Putamen (tissue), 1 donor: ENCODE data around the gene MRPL39.

Experiments
- DNase-seq: peaks from one replicate; pipeline ENCODE4 v3.0.0-alpha.2; 2016; ENCODE audit warnings: low spot score

The MRPL39 gene

DNA sequence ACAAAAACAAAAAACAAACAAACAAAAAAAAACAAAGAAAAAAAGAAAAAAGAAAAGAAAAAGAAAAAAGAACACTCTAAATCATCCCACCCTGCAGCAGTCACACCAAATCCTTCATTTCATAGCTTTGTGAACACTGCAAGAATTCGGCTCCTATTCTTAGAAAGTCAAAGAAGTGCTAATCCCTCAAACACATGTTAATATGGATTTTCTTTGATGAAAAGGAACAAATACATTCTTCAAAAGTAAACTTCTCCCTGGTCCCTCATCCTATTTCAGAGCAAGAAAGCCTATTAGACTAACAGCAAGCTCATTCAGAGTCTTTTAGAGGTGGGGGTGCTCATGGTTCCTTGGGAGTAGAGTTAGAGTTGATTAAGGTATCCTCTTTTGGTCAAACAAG is 7.2 kb upstream of the MRPL39 start:
- DNase-seq, result no peak

DNA sequence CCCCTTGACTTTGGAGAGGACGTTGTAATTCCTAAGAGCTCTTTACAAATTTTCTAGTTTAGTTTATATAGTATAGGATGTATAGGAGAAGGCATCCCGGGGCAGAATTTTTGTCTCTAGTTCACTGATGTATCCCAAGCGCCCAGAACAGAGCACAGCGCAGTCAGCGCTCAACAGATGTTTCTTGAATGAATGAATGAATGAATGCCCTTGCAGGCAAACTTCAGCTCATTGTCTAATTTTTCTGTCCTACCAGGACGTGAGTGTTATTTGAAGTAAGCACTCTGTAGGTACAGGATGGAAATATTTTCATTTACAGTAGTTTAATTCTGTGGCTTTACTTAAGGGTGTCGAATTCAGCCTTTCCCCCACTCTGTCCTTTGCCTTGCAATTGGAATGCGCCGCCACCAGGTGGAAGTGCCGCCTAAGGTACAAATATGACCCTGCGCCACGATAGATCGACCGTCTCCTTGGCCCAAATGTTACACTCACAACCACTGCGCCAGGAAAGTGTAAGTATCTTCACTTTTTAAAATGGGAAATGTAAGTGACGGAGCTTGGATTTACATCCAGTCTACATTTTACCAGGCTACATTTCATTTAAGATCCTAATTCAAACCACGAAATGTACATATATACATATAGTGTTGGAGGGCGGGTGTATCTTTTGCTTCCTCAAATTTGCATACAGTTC is 910 bp upstream of the MRPL39 start:
- DNase-seq, result peak; percentile 84

DNA sequence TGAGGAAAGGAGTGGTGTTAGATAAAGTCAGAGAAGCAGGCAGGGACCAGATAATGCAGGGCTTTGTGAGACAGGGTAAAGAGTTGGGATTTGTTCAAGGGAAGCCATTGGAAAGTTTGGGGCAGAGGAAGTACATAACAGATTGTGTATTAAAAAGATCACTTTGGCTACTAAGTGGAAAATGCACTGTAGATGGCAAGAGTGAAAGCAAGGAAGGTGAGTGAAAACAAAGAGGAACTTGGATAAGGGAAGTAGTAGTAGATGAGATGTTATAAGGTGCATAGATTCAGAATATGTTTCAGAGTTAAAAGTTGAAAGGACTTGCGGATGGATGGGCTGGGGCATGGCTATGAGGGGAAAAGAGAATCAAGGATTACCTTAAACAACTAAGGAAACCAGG is 17.4 kb downstream of the MRPL39 start:
- no peak for DNase-seq

DNA sequence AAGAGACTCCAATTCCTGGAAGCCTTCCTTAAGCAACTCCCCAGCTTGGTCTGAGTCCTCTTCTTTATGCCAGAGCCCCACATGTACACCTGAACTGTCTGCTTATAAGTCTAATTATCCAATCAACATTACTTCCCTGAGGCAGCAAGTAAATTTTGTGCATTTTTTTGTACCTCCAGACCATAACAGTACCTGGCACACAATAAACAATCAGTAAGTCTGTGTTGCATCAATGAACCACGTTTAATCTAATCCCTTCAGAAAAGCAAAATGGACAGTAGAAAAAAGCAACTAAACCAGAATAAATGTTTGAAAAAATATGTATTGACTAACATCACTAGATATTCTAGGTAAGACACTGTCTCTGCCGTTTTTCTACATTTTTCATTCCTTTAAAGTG is 20.5 kb downstream of the MRPL39 start:
- no peak for DNase-seq

DNA sequence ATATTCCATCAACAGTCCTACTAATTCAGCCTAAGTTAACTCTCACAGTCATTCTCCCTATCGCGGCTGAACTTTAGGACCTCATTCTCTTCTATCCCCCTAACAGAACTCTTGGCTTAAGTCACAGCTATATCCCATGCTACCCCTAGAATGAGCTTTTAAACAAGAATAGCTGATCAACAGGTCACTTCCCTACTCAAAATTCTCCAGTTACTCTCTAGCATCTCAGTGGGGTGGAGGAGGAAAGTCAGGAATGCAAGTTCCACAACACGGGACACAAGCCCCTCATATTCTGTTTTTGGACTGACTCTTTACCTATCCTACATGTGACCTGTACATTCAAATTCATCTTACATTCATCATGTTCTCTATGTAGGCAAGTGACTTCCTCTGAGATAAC is 21.0 kb downstream of the MRPL39 start:
- DNase-seq, result no peak

DNA sequence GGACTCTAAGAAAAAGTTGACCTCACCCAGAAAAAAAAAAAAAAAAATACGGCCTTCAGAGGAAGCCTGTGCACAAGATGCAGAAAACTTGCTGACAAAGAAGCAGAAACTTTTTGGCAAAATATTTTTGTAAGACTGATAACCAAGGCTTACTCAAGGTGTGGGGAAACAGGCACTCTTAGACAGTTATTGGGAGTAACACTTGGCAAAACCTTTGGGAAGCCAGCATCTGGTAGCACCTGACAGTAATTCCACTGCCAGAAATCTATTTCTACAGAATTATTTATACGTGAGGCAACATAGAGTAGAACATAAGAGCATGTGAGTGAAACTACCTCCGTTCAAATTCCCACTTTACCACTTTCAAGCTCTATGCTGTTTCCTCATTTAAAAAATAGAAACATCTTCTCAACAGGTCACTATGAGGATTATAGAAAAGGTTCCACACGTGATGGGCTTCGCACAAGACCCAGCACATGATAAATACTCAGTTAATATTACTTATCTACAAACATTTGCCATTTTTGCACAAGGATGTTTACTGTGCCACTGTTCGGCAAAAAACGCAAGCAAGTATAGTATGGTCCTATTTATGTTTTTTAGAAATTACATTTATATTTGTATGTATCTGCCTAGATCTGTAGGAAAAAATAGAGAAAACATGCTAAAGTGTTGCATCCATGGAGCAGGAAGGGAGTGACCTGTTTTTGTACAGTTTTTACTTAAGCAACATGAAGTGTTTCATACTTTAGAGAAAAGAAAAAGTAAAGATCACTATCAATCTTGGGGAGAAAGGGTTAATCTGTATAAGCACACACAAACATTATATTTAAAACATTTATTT is 22.2 kb downstream of the MRPL39 start:
- no peak for DNase-seq

DNA sequence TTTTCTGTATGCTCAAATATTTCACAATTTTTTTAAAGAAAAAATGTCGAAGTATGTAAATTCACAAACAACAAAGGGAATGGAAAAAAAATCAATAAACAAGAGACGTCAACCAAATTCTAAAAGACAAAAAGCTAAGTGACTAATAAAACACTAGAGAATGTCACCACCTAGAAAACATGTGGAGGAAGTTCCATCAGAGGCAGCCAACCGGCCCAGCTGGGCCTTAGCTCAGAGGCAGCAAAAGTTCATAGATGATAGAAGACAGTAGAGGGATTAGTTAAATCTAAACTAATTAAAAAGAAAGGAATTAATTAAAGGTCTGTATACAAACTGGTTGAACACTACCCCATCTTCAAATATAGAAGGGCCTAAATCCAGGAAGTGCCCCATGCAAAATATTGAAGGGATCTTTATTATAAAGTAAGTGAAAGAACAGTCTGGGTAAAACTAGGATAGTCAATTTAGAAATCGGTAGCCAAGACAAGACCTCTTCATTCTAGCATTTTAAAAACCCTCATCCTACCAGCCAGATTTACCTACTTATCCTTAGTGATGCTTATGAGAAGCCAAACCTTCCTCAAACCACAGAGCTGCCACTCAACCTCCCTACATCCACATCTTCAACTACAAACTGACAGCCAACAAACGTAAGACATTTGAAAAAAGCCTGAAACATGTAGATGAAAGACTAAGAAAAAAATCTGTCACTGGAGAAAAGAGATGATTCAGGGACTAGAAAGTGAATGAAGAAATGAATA is 23.7 kb downstream of the MRPL39 start:
- DNase-seq, result no peak

DNA sequence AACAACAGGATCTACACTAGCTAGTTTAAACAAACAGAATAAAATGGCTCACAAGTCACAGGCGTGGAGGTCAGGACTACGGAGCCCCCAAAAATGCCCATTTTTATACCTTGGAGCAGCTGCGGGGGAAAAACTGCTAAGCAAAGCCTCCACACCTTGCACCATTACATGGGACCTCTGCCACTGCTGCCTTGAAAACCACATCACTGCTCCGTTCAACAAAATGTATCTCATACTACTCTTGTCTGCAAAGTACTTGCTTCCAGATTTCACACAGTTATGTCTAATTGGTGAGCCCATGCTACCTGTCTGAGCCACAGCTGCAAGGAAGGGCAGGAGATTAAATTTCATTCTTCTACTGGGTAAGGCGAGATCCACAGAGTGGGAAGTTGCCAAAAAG is 24.4 kb downstream of the MRPL39 start:
- DNase-seq, result no peak

DNA sequence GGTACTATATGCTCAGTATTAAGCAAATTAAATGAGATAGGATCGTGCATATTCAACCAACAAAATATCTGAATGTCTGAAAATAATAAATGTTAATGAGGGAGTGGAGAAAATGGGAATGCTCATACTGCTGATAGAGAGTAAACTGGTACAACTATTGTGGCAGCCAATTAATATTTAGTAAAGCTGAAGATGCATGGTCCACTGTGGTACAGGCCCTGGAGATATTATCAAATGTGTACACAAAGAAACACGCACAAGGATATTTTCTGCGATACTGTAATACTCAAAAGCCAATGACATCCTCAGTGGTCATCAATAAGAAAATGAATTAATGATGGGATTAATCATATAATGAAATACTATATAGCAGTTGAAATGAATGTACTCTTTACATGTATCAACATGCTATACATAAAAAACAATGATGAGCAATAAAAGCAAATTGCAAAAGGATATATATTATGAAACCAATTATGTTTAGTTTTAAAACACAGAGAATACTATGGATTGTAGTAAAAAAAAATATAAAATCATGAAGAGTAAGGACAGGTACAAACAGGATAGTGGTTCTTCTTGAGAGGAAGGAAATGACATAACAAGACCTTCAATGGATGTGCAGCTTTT is 25.0 kb downstream of the MRPL39 start:
- no peak for DNase-seq

DNA sequence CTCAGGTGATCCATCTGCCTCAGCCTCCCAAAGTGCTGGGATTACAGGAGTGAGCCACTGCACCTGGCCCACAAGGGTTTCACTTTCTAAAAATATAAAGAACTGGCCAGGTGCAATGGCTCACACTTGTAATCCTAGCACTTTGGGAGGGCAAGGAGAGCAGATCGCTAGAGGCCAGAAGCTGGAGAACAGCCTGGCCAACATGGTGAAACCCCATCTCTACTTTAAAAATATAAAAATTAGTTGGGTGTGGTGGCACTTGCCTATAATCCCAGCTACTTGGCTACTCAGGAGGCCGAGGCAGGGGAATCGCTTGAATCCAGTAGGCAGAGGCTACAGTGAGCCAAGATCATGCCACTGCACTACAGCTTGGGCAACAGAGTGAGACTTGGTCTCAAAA is 25.7 kb downstream of the MRPL39 start:
- no peak for DNase-seq

DNA sequence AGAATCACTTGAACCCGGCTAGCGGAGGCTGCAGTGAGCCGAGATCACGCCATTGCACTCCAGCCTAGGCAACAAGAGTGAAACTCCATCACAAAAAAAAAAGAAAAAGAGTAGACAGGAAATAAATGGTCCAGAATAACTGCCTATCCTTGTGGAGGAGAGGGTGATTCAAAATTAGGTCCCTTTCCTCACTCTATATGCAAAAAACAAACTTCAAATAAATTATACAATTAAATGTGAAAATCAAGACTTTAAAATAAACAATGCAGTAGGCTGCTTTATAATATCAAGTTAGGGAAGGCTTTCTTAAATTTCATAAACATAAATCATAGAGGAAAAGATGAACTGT is 26.4 kb downstream of the MRPL39 start:
- no peak for DNase-seq

DNA sequence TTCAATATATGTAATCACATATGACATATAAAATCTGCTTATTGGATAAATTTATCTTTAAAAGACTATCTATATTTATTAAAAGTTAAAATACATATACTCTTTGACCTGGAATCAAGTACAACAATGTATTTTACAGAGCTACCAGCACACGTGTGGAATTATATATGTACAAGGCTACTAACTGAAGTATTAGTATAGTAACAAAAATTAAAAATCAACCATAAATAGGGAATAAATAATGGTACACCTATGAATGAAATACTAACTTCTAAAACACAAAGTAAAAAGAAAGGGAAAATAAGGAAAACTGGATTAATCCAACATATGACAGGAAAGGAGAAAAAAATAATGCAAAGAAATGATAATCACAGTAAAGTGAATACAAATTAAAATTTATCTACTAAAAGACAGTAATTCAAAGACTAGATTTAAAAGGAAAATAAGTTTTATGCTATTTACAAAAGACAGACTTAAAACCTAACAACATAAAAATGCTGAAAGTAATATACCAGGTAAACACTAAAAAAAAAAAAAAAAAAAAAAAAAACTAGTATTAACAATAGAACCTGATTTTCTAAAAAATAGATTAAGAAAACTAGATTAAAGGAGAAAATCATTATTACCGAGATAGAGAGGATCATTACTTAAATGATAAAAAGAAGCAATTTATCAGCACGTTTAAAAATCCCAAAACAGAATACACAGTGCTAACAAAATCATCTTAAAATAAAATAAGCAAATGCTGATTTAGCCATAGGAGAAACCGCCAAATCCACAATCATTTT is 27.9 kb downstream of the MRPL39 start:
- DNase-seq, result no peak

DNA sequence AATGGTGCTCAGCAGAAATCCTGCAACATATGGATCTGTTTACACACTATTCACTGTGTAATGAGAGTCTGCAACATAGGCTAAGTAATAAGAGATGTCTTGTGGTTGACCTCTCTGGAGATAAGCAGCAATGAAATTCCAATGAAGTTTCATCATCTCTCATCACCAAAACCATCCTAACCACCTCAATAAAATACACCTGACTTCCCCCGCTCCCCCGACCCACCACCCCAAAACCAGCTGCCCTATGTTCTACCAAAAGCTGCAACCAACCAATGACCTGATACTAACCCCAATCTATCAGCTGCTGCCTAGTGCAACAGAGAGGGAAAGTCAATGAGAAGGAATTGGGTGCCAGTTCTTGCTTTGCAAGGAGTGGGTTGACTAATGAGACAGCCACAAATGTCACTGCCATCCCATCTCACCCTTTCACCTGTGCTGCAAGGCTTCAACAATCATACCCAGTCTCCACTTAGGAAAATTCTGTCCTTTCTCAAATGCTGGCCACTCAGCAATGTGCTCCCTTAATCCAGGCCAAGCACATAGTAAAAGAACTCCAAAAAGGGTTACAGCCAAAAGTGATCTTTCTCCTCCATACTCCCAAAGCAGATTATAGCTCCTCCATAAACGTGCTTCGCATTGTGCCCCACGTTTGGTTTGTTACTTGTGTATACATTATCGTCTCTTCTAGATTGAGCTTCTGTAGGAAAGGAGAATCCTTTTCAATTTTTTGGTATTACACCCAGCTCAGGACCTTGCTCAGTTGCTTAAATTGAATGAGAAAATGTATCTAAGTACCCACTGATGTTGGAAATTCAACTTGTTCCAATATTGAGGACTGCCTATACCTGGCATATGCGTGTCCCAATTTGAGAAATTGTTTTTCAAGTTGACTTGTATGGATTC is 29.0 kb downstream of the MRPL39 start:
- no peak for DNase-seq

DNA sequence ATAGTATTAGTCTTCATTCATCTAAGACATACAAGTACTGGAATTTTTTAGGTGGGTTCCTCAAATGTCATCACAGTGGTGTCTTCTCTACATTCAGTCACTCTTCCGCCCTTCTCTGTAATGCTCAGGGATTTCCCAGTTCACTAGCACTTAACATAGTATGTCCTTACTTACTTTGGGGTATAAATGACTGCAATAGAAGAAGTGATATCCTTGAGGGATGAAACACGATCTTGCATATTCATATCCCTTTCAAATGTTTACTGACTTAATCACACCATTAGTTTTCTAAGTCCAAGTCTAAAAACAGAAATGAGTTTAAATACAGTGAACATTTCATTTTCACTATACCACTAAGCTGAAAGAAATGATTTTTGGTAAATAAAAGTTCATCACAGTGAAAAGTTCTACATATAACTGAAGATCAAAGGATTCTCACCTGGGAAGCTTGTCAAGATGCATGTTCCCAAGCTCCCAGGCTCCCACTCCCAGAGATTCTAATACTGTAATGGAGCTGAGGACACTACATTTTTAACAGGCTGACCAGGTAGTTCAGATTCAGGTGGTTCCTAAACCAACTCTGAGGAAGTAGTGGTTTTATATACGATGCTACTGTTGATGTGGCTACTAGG is 29.7 kb downstream of the MRPL39 start:
- DNase-seq, result no peak

DNA sequence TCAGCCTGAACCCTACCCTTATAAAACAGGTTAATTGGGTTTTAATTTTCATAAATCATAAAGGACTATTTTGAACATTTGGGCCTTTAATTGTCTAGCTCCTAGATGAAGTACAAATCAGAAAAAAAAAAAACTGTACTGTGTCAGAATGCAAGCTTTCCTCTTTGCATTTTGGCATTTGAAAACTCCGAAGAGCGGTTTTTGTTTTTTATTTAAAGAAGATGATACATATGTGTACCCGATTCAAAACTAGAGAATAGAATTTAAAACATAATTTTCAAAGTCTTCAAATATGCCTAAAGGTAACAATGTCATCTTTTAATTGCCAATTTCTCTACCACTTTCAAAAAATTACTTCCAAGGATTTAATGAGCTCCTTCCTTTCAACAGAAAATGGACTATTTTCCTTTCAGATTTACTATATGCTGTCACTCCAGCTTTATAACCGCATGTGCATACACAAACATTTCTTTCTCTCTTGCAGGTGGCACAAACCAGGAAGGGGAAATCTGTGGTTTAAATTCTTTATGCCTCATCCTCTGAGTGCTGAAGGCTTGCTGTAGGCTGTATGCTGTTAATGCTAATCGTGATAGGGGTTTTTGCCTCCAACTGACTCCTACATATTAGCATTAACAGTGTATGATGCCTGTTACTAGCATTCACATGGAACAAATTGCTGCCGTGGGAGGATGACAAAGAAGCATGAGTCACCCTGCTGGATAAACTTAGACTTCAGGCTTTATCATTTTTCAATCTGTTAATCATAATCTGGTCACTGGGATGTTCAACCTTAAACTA is 33.7 kb downstream of the MRPL39 start:
- peak; percentile 75 for DNase-seq

DNA sequence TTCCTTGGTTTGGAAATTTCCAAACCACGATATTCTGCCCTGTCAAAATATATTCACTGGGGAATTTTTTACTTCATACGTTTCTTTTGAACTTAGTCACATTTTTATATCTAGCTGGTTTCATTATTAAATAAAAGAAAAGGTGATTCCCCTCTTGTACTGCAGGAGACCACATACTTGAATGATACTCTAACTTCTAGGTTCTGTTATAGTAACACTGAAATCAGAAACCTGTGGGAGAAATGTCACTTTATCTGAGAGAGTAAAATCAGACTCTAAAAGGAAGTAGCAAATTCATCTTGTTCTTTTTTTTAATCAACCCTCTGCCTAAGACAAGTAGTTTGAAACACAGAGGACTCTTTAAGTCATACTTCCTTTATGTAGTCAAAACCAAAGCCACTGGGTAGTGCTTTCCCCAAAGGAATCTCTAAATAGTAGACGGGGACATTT is 34.4 kb downstream of the MRPL39 start:
- DNase-seq, result no peak

DNA sequence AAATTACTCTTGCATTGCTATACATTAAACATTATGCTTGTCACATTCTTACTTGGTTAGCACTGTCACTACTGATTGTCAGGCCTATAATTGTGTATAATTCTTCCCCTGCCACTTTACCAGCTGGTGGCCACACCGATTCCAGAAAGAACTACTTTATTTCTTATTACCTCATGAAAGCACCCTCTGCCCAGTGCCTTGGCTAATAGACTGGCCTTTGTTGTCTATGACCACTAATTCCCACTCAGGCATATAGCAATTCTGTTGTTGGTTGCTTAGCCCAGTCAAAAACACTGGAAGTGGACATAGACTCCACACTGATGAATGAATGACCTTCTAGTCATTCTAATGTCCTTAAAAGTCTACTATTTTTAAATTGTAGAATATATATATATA is 35.6 kb downstream of the MRPL39 start:
- DNase-seq, result no peak

DNA sequence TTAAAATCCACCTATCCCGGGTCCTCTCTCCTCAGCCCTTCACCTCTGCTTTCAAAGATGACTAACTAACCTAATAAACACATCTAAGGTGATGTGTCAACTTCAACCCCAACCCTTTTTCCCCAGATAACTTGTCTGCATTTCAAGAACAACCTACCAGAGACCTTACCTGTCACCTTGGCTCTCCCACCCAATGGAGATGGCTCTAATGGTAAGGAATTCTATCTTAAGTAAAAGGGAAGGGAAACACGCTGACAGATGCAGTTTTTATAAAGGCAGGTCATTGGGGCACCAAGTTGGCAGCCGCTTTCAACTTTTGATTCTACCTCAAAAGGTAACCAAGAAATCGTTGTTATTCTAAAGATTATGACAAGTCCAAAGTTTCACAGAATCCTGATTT is 37.6 kb downstream of the MRPL39 start:
- no peak for DNase-seq

DNA sequence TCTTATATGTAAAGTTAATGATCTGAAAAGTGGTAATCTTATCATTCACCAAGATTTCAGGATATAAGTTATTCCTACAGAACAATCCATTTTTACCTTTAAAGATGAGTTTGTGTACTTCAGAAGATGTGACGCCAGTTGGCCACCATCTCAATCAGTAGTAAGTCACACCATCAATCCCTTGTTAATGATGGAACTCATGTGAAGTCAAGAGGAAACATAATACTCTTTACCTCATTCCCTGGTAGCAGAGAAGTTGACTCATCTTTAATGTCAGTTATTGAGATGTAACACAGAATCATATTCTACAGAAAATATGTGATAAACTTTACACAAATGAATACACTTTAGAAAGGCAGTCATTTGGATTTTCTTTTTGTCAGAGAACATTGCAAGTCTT is 38.2 kb downstream of the MRPL39 start:
- no peak for DNase-seq
